Activated T-helper 1 cell treated with Interleukin-2 at 50 U/mL for 16 hours (primary cell): Measurements from ENCODE around the gene POLD4.
A peak's percentile ranks its signal among the peaks of the same experiment; 100 is the strongest.
"Not testable (repeated sequence)": the region's sequence is repeated elsewhere in the genome, so short reads cannot be mapped to it uniquely, and the experiment has no call there.

Source experiments
- DNase-seq: peaks from one replicate; pipeline ENCODE4 v3.0.0-alpha.2; 2020; ENCODE audit warnings: low read depth

The POLD4 gene

DNA sequence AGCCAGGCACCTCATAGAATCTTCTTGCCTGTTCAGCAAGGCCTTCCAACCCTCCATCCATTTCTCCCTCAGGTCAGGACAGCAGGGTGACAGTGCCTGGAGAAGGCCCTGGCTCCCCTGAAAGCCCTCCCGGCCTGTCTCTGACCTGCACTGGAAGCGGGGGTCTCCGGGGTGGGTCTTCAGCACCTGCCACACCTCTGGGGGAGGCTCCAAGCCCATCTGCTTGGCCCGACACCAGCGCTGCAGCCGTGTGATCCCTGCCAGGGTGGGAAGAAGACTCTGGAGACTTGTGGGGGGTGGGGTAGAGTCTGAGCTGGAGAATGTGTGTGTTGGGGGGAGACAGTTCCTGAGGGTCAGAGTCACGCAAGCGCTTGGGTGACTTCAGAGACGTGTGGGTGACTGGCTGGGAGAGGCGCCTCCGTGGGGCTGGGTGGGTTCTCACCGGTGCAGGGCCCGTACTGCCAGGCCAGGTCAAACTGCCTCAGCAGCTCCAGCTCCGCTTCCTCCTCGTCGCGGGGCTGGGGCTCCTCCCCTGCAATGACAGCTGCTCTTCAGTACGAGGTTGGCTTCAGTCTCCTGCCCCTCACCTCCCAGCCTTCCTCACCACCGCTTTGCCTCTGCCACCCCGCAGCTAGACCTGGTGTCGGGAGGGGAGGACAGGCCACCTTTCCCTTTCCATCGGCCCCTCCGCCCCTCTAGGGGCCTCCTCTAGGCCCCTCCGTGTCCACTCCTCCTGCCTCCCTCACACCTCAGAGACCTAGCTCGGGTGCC lies 615 bp downstream of the POLD4 start:
- peak; percentile 55 for DNase-seq

DNA sequence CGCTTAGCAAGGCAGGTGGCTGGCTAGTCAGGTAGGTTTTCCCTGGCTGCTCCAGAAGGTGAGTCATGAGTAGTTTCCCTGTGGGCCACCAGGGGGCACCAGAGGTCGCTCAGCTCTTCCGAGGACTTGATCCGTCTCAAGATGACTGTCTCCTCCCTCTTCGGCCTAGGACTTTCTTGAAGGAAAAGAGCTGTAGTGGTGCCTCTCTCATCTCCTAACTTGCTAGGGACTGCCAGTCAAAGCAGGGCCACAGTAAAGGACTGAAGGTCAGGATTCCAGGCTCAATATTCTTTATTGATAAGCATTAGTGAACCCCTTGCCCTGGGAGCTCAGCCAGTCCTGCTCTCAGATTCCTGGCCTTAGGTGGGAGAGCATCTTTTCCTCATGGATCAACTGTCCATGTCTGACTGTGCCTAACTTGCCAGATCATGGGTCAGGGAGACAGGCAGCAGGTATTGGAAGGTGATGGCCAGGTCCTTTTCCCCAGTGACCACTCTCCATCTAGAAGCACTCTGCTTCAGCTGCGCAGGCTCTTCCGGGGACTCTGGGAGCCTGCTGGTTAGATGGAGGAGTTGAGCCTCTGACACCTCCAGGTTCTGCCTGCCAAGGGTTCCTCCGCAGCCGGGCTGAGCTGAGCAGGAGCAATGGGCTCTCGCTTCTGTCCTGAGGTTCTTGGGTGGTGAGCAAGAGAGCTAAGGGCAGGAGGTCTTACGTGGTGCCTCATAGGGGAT lies 1.9 kb downstream of the POLD4 start:
- DNase-seq: peak; percentile 50

DNA sequence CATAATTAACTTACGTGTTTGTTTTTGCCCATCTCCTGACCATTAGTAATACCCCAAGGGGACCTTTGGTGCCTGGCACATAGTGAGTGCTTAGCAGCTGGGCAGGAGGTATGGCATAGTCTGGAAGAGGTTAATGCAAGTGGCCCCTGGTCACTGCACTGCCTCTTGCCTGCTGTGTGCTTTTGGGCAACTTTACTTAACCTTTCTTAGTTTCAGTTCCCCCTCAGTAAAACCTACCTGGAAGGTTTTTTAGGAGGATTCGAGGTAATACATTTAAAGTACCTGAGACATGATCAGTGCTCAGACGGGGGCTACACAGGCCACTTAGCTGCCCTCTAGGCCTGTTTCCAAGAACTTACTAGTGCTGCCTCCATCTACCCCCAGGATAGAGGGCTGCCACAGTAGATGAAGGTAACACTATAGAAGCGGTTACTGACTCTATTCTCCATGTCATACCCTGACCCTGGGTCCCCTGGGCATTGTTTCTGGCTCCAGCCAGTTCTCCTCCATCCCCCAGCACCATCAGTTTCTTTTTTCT lies 3.3 kb downstream of the POLD4 start:
- no peak for DNase-seq

DNA sequence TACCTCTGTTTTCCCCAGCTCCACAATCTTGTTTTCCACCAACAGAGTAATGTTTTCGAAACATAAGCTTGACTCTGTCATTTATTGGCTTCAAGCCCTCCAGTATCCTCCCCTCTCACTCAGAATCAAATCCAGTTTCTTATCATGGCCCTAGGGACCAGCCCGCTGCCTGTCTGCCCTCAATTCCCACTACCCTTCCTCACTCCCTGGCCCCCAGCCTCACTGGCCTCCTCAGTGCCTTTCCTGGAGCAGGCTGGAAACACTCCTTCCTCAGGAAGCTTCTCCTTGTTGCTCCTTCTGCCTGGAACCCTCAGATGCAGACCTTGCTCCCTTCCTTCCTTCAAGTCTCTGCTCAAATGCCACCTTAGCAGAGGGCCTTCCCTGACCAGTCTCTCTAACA lies 3.9 kb downstream of the POLD4 start:
- no peak for DNase-seq

DNA sequence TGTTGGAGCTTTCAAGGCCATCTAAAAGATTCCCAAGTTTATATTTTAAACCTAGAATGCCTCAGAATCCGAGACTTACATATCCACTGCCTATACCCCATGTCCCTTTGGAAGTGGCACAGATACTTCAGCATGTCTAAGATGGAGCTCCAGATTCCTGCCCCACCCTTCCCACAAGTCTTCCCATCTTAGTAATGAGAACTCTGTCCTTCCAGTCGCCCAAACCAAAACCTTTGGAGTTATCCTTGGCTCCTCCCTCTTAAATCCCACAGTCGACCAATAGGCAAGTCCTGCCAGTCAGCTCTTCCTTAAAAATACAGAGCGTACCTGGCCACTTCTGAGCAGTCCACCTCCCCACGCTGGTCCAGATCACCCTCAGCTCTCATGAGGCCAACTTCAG lies 4.3 kb downstream of the POLD4 start:
- DNase-seq: no peak

DNA sequence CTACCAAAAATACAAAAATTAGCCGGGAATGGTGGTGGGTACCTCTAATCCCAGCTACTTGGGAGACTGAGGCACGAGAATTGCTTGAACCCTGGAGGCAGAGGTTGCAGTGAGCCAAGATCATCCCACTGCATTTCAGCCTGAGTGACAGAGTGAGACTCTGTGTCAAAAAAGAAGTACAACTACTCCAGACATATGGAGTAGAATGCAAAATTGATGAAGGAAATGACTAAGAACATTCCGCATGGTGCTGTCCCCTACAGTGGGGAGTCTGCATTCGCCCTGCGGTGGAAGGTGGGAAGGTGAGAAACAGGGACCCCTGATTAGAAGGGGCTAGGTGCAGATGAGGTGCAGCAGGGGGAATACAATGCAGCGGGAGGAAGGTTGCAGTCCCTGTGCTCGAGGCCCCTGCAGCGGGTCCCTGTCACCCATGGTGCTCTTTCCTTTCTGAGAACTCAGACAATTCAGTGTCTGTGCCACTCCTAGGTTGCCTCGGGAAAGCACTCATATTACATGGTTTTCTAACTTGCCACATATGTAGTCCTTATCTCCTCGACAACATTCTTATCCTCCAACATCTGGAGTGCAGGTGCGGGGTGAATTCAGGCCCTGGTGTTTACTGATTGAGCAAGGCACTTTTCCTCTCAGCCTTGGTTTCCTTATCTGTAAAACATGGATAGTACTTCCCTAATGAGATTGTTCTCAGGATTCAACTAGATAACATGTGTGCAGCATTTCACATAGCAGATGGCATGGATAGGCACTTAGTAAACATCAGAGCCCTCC lies 5.2 kb downstream of the POLD4 start:
- no peak for DNase-seq

DNA sequence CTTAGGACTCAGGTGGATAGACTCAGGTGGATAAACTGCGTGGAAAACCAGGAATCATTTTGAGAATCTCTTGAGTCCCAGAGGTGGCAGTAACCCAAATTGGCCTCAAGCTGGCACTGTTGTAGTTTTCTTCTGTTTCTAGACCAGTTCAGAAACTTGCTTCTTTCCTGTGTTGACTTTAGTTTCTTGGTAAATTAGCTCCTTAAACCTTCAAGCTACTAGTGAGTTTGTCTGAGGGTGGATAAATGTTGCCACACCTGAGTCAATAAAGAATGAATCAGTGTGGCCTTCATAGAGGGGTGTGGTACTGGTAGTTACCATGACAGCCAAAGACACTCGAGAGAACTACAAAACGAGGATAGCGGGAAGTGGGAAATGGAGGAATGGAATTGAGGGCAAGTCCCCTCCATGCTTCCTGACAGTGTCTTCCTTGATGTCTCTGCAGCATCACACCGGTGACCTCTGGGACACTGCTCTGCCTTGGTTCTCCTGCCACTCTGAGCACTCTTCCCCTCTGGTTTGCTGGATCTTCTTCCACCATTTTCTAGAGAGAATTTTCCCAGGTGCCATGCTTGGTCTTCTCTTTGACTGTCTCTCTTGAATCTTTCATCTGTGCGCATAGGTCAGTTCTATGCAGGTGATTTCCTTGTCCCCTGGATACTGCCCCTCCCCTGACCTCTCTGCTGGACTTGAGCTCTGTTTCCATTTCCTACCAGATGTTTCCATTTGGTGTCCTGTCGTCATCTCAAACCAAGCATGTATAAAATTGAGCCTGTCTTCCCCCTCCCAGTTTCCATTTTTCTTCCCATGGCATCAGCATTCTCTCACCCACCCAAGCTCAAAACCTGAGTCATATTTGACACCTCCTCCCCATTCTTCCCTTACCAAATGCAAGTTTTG lies 7.2 kb downstream of the POLD4 start:
- DNase-seq: no peak

DNA sequence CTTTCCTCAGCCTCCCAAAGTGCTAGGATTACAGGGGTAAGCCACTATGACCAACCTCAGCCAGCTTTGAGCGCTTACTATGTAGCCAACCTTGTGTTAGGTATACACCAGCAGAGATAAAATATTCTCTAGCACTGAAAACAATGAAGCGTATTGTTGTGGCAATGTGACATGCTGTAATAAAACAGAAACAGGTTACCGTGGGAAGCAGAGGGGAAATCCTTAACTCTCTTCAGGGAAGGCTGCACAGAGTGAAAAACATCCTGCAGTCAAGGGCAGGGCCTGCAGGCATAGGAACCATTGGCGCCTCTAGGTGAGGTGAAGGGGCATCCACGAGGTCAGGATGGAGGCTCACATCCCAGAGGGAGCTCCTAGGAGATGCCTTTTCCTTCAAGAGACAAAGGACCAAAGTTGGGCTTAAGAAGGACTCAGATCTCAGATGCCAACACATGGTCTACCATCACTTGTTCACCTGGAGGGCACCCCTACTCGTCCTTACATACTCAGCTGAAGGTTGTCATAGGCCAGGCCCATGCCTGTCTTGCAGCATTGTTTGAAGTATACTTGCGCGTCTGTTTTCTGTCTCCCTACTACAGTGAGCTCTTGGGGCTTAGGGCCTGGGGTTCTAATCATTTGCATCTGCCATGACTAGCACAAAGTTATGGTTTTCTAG lies 8.0 kb downstream of the POLD4 start:
- DNase-seq: no peak

DNA sequence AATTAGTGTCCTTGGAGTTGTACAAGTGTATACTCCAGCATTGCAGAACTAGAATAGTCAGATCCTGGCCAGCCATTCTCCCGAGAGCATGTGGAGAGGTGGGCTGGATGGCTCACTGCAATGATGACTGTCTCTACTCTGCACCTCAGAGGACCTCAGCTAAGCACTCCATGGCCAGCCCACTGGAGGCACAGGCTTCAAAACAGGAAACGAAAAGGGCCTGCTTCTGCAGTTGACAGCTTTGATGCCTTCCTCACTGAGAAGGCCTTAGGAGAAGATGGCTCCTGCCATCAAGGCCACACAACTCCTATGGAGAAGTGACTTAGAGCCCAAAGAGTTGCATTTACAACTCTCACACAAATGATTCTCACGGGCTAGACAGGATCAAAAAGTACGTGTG lies 9.1 kb downstream of the POLD4 start:
- no peak for DNase-seq

DNA sequence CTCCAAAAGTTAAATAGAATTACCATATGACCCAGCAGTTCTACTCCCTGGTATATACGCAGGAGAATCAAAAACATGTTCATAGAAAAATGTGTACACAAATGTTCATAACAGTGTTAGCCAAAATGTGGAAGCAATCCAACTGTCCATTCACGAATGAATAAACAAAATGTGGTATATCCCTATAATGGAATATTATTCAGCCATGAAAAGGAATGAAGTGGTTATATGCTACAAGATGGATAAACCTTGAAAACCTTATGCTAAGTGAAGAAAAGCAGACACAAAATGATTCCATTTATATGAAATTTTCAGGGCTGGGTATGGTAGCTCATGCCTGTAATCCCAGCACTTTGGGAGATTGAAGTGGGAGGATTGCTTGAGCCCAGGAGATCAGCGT lies 16.1 kb downstream of the POLD4 start:
- no peak for DNase-seq

DNA sequence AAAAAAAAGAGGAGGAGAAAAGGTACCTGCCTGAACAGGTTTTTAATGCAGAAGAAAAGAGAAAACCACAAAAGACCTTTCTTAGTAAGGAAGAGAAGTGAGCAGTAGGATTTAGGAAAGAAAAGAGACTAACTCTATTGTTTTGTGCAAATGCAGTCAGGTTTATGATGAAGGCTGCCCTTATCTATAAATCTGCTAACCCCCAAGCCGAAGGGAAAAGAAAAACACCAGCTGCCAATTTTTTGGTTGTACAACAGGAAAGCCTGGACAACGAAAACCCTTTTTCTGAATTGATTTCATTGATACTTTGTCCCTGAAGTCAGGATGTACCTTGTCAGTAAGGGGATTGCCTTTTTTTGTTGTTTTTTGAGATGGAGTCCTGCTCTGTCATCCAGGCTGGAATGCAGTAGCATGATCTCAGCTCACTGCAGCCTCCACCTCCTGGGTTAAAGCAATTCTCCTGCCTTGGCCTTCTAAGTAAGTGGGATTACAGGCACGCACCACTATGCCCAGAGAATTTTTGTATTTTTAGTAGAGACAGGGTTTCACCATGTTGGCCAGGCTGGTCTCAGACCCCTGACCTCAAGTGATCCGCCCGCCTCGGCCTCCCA lies 21.2 kb downstream of the POLD4 start:
- DNase-seq: no peak

DNA sequence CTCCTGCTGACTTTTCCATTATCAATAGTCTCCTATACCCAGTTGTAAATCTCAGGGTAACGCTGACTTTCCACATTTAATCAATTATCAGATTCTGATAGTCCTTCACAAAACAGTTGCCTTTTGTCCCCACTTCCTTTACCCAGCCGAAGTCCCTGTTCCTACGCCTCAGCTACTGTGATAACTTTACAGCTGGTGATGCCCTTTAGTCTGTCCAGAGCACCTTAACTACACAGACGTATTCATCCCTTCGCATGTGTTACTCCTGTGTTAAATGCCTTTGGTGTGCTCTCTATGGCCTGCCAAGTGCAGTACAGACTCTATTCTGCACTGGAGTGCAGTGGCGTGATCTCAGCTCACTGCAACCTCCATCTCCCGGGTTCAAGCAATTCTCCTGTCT lies 29.8 kb downstream of the POLD4 start:
- DNase-seq: no peak

DNA sequence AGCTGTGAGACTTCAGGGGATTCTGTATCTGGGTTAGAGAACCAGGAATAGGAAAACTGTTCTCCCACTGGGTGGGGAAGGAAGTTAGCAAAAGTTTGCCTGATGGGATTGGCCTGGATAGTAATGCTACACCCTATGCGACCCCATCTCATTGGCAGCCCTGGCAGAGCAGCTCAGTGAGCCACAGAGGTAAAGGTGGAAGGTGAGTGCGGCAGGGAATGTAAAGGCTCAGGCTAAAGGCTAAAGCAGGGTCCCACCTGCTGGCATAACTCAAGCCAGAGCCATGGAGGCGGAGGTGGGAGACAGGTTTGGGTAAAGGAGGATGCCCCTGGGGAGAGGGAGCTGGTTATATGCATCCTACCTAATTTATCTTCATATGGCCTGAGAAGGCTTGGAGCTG lies 31.3 kb downstream of the POLD4 start:
- no peak for DNase-seq

DNA sequence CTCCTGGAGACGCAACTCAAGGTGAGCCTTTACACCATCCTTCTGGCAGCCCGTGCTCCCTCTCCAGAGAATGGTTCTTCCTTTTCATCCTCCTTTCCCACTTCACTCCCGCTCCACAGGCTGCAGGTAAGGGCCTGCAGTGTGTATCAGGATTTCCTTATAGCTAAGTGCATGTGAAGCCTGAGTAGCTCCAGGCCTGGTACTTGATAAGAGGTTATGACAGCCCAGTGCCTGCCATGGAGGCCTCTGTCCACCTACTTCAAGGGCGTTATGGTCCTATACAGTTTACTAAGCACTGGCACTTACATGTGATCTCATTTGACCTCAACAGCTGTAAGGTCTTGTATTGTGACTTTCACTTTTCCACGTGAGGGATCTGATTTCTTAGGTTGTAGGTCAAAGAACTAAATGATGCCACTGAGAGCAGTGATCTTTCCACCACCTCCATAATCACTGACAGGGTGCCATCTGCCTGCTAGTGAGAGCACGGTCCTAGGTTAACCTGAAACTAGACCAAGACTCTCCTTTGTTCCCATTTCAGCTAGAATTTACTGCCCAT lies 32.0 kb downstream of the POLD4 start:
- DNase-seq: no peak

DNA sequence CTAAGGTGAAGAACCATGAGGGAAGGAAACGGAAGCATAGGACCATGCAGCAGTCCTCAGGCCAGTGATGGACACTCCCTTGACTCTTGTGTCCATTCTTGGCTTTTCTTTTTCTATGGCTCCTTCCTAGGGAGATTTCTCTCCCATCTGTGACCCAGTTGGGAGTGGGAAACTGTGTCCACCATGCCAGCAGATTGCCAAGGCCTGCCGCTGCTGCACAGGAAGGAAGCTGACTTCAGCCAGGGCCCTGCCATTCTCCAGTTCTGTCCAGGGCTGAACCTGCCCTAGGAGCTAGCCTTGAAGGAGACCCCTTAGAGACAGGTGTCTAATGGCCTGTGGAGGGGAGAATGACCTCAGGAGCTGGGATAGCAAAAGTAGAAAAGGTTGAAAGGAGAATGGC lies 32.7 kb downstream of the POLD4 start:
- no peak for DNase-seq

DNA sequence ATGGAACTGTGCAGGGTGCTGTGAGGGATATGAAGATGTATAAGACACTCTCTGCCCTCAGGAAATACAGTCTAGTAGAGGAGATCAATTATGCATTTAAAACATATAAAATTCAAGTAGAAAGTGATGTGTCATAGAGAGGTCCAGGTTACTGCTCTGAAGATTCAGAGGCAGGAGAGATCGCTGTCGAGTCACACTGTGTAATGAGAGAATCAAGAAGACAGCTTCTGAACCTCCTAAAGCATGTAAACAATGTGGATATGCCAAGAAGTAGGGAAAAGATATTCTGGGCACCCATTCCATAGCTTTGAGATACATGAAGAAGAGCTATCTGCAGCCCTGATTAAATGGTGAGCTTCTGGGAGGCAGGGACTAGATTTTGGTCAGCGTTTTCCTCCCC lies 33.3 kb downstream of the POLD4 start:
- DNase-seq: no peak

DNA sequence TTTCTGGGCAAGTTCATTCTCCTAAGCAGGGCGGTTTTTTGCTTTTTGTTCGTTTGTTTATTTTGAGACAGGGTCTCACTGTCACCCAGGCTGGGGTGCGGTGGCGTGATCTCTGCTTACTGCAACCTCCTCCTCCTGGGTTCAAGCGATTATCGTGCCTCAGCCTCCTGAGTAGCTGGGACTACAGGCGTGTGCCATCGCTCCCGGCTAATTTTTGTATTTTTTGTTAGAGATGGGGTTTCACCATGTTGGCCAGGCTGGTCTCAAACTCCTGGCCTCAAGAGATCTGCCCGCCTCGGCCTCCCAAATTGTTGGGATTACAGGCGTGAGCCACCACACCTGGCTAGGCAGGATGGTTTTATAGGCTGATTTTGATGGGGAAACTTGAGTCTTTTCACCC lies 34.5 kb downstream of the POLD4 start:
- not testable (repeated sequence) for DNase-seq

DNA sequence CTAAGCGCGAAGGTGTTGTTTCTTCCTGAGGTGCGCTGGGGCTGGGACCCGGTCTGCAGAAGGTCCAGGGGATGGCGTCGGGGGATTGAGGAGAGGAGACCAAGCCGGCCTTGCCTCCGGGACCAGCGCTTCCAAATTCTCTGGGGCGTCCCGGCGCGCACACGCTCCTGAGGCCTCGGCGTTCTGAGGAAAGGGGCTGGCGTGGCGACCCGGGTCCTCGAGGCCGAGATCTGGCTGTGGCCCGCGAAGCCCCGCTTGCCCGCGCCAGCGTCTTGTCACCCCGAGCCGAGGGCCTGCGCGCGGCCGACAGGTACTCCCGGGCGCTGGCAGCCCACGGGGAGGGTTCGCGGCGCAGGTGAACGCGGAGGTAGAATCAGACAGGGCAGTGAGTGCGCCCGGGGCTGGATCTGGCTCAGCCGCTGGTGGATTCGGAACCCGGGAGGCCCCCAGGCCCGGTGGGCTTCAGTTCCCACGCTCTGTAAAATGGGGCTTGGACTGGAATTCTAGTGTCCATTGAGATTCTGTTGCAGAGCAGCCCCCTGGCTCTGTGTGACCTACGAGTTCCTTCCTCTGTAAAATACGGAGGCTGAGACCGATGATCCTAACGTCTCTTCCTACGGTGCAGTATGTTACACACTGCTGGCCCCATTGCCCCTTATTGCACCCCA lies 35.3 kb downstream of the POLD4 start:
- no peak for DNase-seq

DNA sequence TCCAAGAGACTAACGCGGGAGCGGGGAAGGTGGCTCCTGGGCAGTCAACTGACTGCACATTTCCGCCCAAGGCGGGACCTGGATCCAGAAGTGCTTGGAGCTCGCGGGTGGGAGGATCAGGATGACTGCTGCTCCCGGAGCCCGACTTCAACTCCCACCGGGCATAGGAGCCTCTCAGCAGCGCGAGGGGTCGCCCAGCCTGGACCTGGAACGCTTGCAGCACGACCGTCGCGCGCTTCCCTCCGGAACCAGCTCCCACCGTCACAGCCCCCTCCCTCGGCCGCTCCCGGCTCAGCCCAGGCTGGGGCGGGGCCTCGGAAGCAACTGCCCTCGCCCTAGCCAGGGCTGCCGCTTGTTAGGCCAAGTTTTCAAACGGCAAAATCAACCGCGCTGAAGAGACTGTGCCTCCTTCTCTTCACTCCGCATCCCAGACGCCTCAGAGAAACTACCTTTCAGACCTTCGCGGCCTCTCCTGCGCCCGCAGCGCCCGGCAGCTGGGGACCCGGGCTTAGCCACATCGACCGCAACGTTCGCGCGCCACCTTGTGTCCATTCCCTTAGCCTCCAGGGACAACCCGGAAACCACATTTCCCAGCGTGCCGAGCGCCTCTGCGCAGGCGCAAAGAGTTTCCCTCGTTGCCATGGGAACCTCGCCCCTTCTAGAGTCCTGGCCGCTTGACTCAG lies 36.0 kb downstream of the POLD4 start:
- peak; percentile 97 for DNase-seq
